Liver (tissue), 9 donors: ENCODE measurements around the gene JAKMIP2. TPM values are rescaled to one million over a fixed set of nuclear protein-coding genes. Genes with fewer than 3 reads are reported as not detected.

Source experiments
- DNase-seq: peaks from one replicate; pipeline ENCODE4 v3.0.0-alpha.2; 2017; ENCODE audit warnings: low spot score
- H3K27ac ChIP-seq, 2 donors: one replicate each; pipeline ENCODE4 v1.7.0; 2013; ENCODE audit warnings: inconsistent platforms in 2 of 2, low read length in 2 of 2, control low read depth in 1 of 2, low read depth in 1 of 2, mild to moderate bottlenecking in 1 of 2
- H3K27me3 ChIP-seq, 4 donors: one replicate each; pipeline versions ENCODE4 v1.6.1 to v1.7.0; 2013; ENCODE audit warnings: low read length in 3 of 4, inconsistent platforms in 1 of 4, mild to moderate bottlenecking in 1 of 4, moderate library complexity in 1 of 4; ENCODE audit not compliant: control insufficient read depth in 4 of 4, insufficient read depth in 4 of 4
- H3K36me3 ChIP-seq, 4 donors: one replicate each; pipeline versions ENCODE4 v1.6.1 to v1.7.0; 2013; ENCODE audit warnings: low read length in 3 of 4, mild to moderate bottlenecking in 3 of 4, low read depth in 1 of 4, moderate library complexity in 1 of 4; ENCODE audit not compliant: control insufficient read depth in 4 of 4, insufficient read depth in 3 of 4
- H3K4me1 ChIP-seq, 4 donors: one replicate each; pipeline versions ENCODE4 v1.6.1 to v1.7.0; 2013; ENCODE audit warnings: low read length in 3 of 4, mild to moderate bottlenecking in 3 of 4, moderate library complexity in 1 of 4; ENCODE audit not compliant: control insufficient read depth in 4 of 4, insufficient read depth in 4 of 4
- H3K4me3 ChIP-seq, 3 donors: one replicate each; pipeline versions ENCODE4 v1.6.1 to v1.7.0; 2013; ENCODE audit warnings: low read length in 3 of 3, control low read depth in 1 of 3, low read depth in 1 of 3, mild to moderate bottlenecking in 1 of 3
- H3K9ac ChIP-seq, 2 donors: one replicate each; pipeline ENCODE4 v1.7.0; 2013; ENCODE audit warnings: low read length in 2 of 2, mild to moderate bottlenecking in 2 of 2, moderate library complexity in 2 of 2, control low read depth in 1 of 2, low read depth in 1 of 2
- H3K9me3 ChIP-seq, 4 donors: one replicate each; pipeline versions ENCODE4 v1.6.1 to v1.7.0; 2013; ENCODE audit warnings: low read length in 3 of 4; ENCODE audit not compliant: control insufficient read depth in 4 of 4
- CTCF ChIP-seq: fragments of 150-350 bp; IDR thresholded peaks from 2 replicates; pipeline ENCODE4 v1.5.1; 2017; ENCODE audit warnings: improper control_type of control experiment, low read depth, low read length; ENCODE audit not compliant: missing input control
- FOXA1 ChIP-seq: IDR thresholded peaks from 2 replicates; pipeline ENCODE4 v1.6.1; 2016; ENCODE audit warnings: antibody characterized with exemption
- GABPA ChIP-seq, 2 donors: IDR thresholded peaks in 1 of 2; conservative IDR thresholded peaks in 1 of 2; 2 replicates each; pipeline ENCODE4 v1.6.1; 2016; ENCODE audit warnings: antibody characterized with exemption in 2 of 2, mild to moderate bottlenecking in 1 of 2, moderate library complexity in 1 of 2
- HNF4G ChIP-seq: IDR thresholded peaks from 2 replicates; pipeline ENCODE4 v1.6.1; 2016; ENCODE audit warnings: antibody characterized with exemption
- MAX ChIP-seq: IDR thresholded peaks from 2 replicates; pipeline ENCODE4 v1.6.1; 2016; ENCODE audit warnings: antibody characterized with exemption
- RAD21 ChIP-seq, 2 donors: IDR thresholded peaks; 2 replicates each; pipeline ENCODE4 v1.6.1; 2016; ENCODE audit warnings: antibody characterized with exemption in 2 of 2, mild to moderate bottlenecking in 2 of 2
- RXRA ChIP-seq, 2 donors: IDR thresholded peaks; 2 replicates each; pipeline ENCODE4 v1.6.1; 2017 to 2018; ENCODE audit warnings: antibody characterized with exemption in 2 of 2, mild to moderate bottlenecking in 1 of 2
- SP1 ChIP-seq: IDR thresholded peaks from 2 replicates; pipeline ENCODE4 v1.6.1; 2018; ENCODE audit warnings: antibody characterized with exemption, mild to moderate bottlenecking
- TAF1 ChIP-seq: conservative IDR thresholded peaks from 2 replicates; pipeline ENCODE4 v1.6.1; 2016; ENCODE audit warnings: antibody characterized with exemption, mild to moderate bottlenecking
- ZBTB33 ChIP-seq: IDR thresholded peaks from 2 replicates; pipeline ENCODE4 v1.6.1; 2016; ENCODE audit warnings: antibody characterized with exemption
- WGBS: extraction: QIAGEN DNeasy Blood & Tissue Kit; methylation state at CpG from one replicate; pipeline ENCODE4 v1.1.7; 2013; 5-methylcytosine and 5-hydroxymethylcytosine counted together
- polyA plus RNA-seq, 2 donors: library from polyadenylated mRNA; stranded (reverse) in 1 of 2; unstranded in 1 of 2; fragments of 200-250 nt in 1 of 2; fragments of >200 nt in 1 of 2; fragmentation: Nextera tagmentation in 1 of 2; extraction: Ambion mirVana in 1 of 2; gene quantifications; one replicate each; pipeline versions ENCODE4 v1.2.1 to v1.2.3, GENCODE V29; 2013 to 2015
- total RNA-seq, 2 donors: library from RNA; depleted of rRNA; stranded (reverse); fragments of >200 nt; gene quantifications; one replicate each; pipeline ENCODE4 v1.2.3, GENCODE V29; 2014
- donor health status: healthy.
- donor health status: healthy.
- donor health status: healthy.
- donor health status: healthy.
- donor health status: healthy.

JAKMIP2 gene
- total and polyA plus RNA-seq, 4 donors, result 0.06 to 0.38 (median 0.24) TPM

DNA sequence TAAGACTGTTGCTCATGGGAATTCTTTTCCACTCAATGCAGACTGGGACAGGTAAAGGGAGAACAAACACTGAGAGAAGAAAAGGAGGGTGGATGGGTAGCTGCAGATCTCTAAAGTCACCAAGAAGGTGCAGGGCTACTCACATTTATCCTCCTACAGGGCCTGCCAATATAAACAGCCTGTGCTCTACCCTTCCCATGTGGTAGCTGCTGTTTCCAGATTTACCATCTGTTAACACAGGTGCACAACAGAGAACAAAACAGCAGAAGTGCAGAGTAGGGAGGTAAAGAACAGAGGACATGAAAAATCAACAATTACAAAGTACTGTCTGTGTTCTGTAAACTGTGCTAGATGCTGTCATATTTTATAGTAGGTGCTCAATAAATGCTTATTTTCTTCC is 26.0 kb downstream of the JAKMIP2 start:
- no peak overlapping the region for H3K4me3 ChIP-seq
- no peaks in the 10 kb centered on the region for H3K27me3 ChIP-seq
- H3K9me3 ChIP-seq, result no peaks in the 10 kb centered on the region
- H3K9ac ChIP-seq, result no peak overlapping the region
- no peak for DNase-seq
- H3K4me1 ChIP-seq, result no peaks in the 10 kb centered on the region
- H3K36me3 ChIP-seq, result no peaks in the 10 kb centered on the region
- H3K27ac ChIP-seq, result no peak overlapping the region
- TF ChIP-seq GABPA (IDR thresholded peaks at IDR 0.05 in 1 of 2, conservative IDR thresholded peaks at IDR 0.05 in 1 of 2) (no peak), ZBTB33 (no peak), RAD21 (IDR thresholded peaks at IDR 0.05) (no peak), SP1 (no peak), HNF4G (no peak), MAX (no peak)

DNA sequence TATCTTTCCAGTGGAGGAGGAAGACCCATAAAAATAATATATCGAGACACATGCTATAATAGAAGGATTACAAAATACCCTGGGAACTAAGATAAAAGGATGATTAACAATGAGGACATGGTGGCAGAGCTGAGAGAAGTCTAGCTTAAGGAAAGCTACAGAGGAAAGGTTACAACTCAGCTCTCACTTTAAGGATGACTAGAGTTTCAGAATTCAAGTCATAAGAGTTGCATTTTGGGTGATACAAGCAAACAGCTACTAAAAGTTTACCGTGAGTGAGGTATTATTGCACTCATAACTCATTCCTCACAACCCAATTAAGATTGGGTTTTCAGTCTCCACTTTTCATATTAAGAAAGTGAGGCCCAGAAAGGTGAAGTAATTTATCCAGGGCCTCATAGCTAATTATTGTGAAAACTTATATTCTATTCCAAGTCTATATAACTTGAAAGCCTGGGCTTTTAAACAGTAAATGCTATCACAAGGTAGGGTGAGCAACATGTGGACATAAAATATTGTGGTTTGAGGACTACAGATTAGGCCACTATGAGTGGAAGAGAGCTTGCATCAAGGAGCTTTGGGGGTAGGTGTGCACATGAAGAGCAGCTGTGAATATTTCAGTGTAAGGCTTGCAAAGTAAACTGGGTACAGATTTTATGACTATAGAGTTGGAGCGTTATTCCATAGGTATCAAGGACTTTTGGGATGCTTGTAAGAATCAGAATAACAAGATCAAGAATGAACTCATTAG is 28.0 kb downstream of the JAKMIP2 start:
- no peak for TF ChIP-seq ZBTB33
- H3K9ac ChIP-seq, result no peak overlapping the region
- H3K27ac ChIP-seq, result no peak overlapping the region
- no peaks in the 10 kb centered on the region for H3K9me3 ChIP-seq
- H3K27me3 ChIP-seq, result no peaks in the 10 kb centered on the region
- H3K36me3 ChIP-seq, result no peaks in the 10 kb centered on the region
- no peaks in the 10 kb centered on the region for H3K4me1 ChIP-seq
- DNase-seq, result no peak
- no peak overlapping the region for H3K4me3 ChIP-seq
- 91% methylated on average over 3 of the region's 3 CpGs for WGBS

DNA sequence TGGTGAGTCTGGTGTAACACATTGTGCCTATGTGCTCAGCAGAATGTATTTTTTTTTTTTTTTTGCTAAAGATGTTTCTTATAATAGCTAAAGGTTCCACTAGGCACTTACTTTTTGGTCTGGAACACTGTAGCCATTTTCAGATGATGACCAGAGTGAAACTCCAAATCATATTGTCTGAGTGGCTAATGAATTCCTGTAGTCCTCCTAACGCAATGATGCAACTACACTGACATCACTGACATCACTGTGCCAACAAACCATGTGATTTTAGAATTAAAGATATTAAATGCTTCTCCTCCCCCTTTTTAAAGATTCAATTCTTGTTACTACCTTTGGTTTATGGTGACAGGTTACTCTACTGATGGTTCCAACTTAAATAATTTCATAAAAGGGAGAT is 28.8 kb downstream of the JAKMIP2 start:
- H3K36me3 ChIP-seq, result no peaks in the 10 kb centered on the region
- no peaks in the 10 kb centered on the region for H3K4me1 ChIP-seq
- H3K9me3 ChIP-seq, result no peaks in the 10 kb centered on the region
- no peak for DNase-seq
- H3K9ac ChIP-seq, result no peak overlapping the region
- no peaks in the 10 kb centered on the region for H3K27me3 ChIP-seq
- WGBS, result 96% methylated on average over 1 of the region's 1 CpG
- H3K27ac ChIP-seq, result no peak overlapping the region
- H3K4me3 ChIP-seq, result no peak overlapping the region
- TF ChIP-seq CTCF (no peak), TAF1 (no peak), RXRA (IDR thresholded peaks at IDR 0.05) (no peak), RAD21 (IDR thresholded peaks at IDR 0.05) (no peak), FOXA1 (no peak), MAX (no peak), ZBTB33 (no peak)
